Measurements from ENCODE around the gene LDLRAD4.

DNA sequence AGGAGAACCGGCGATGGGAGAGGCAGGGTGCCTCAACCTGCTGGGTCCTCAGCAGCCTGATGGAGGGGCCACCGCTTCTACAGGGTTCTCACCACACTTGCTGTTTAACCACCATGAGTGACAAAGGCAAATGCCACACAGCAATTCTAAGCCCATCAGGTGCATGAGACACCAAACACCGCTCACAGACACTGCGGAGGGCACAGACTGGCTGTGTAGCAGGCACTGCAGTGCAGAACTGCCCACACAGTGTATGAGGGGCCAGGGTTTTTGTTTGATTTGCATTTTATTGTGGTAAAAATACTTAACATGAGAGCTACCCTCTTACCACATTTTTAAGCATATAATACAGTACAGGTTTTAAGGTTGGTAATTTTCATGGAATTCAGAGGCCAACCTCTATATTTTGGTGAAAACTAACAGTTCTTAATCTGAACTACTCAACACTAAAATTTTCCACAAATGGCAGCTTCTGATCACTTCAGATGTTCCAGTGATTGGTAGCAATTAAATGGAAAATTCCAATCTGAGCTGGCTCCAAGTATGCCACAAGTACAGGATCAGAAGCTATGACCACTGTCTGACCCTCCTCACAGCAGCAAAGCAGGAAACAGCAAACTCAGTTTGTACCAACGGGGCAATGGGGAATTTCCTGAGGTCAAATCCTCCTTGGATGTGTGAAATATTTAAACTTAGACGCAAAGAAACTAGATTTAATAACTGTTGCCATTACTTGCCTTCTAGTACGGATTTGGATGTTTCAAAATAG, 440.1 kb downstream of the LDLRAD4 start:
- TF ChIP-seq, protein P1, sequence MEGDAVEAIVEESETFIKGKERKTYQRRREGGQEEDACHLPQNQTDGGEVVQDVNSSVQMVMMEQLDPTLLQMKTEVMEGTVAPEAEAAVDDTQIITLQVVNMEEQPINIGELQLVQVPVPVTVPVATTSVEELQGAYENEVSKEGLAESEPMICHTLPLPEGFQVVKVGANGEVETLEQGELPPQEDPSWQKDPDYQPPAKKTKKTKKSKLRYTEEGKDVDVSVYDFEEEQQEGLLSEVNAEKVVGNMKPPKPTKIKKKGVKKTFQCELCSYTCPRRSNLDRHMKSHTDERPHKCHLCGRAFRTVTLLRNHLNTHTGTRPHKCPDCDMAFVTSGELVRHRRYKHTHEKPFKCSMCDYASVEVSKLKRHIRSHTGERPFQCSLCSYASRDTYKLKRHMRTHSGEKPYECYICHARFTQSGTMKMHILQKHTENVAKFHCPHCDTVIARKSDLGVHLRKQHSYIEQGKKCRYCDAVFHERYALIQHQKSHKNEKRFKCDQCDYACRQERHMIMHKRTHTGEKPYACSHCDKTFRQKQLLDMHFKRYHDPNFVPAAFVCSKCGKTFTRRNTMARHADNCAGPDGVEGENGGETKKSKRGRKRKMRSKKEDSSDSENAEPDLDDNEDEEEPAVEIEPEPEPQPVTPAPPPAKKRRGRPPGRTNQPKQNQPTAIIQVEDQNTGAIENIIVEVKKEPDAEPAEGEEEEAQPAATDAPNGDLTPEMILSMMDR (IDR thresholded peaks at IDR 0.05): no peak
- TF ChIP-seq EZH2 (IDR thresholded peaks at IDR 0.05; ENCODE audit: borderline replicate concordance, insufficient read depth, low read depth, low read length, poor library complexity, severe bottlenecking): no peak
